SH-SY5Y (cell line): ENCODE measurements around the gene GGA2.

Experiments used
- GATA2 ChIP-seq: IDR thresholded peaks from 2 replicates; pipeline ENCODE4 v1.6.1; 2011; ENCODE audit warnings: mild to moderate bottlenecking, low read depth, low read length
- GATA3 ChIP-seq: IDR thresholded peaks from 2 replicates; pipeline ENCODE4 v1.6.1; 2011; ENCODE audit warnings: low read depth, mild to moderate bottlenecking, low read length, moderate library complexity

DNA sequence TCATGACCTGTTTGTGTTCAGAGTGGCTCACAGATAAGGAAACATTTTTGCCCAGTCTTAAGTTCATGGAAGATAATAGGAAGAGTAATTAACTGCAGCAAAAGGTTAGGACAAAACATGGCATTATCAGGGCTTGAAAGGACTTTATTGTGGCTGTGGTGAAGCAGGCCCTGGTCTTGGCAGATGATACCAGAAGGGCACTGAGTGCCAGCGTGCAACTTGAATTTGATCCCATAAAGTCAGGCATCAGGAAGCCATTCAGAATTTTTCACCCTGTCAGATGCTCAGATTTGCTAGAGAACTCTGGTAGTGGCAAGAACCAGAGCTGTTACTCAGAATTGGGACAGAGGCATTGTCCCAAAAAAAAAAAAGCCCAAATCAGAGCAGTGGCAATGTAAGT, 46.1 kb downstream of the GGA2 start:
- TF ChIP-seq GATA2, result no peak
- TF ChIP-seq GATA3, result no peak
